IMR-90 (cell line): ENCODE measurements around the gene INTS6L. TPM values are rescaled to one million over a fixed set of nuclear protein-coding genes. Genes with fewer than 3 reads are reported as not detected.

ENCODE experiments used
- ATAC-seq: fragments of 200-7000 bp; cut with Tn5 transposase; 2 replicates; pipeline ENCODE4 v1.9.1; 2020; ENCODE audit warnings: low read depth, mild to moderate bottlenecking, moderate library complexity
- BruUV-seq: library from RNA; stranded (reverse); fragments of 400-500 nt; replicated peaks from 2 replicates; lab custom pipeline; 2021; lab: Mats Ljungman, UMichigan
- CTCF ChIA-PET: fragments of 300-600 bp; formaldehyde crosslinking; extraction: SDS; loops from one replicate; lab custom pipeline; 2021; ENCODE audit warnings: antibody characterized with exemption; lab: Yijun Ruan, JAX
- POLR2A ChIA-PET: fragments of 300-600 bp; sonication (Branson Sonifier 250); formaldehyde crosslinking; loops from one replicate; lab custom pipeline; 2022; ENCODE audit warnings: antibody characterized with exemption; ENCODE audit not compliant: unreplicated experiment; lab: Charles Lee
- DNase-seq: peaks from one replicate; pipeline ENCODE4 v3.0.0; 2013
- H2AFZ ChIP-seq: replicated peaks from 2 replicates; pipeline ENCODE3; 2013; ENCODE audit warnings: low read length, mild to moderate bottlenecking; ENCODE audit not compliant: poor library complexity
- H2AK5ac ChIP-seq: 2 replicates; pipeline ENCODE4 v1.6.1; 2013; ENCODE audit warnings: low read depth, low read length, inconsistent platforms
- H2AK9ac ChIP-seq: replicated peaks from 2 replicates; pipeline ENCODE3; 2013; ENCODE audit warnings: mild to moderate bottlenecking, low read depth, low read length, moderate library complexity; ENCODE audit not compliant: poor library complexity
- H2BK120ac ChIP-seq: 2 replicates; pipeline ENCODE4 v1.6.1; 2013; ENCODE audit warnings: low read depth, low read length, inconsistent platforms
- H2BK15ac ChIP-seq: 3 replicates; pipeline ENCODE4 v1.6.1; 2013; ENCODE audit warnings: low read depth, low read length, inconsistent platforms
- H2BK20ac ChIP-seq: 2 replicates; pipeline ENCODE4 v1.6.1; 2013; ENCODE audit warnings: low read depth, mild to moderate bottlenecking, inconsistent platforms, low read length, moderate library complexity
- H2BK5ac ChIP-seq: 2 replicates; pipeline ENCODE4 v1.6.1; 2013; ENCODE audit warnings: mild to moderate bottlenecking, low read depth, low read length, inconsistent platforms; ENCODE audit not compliant: poor library complexity, severe bottlenecking
- H3K14ac ChIP-seq: replicated peaks from 2 replicates; pipeline ENCODE4 v1.6.1; 2013; ENCODE audit warnings: low read depth, low read length, inconsistent platforms
- H3K18ac ChIP-seq: 2 replicates; pipeline ENCODE4 v1.6.1; 2013; ENCODE audit warnings: low read depth, low read length, control low read depth
- H3K23ac ChIP-seq: 2 replicates; pipeline ENCODE4 v1.6.1; 2013; ENCODE audit warnings: low read depth, low read length, inconsistent platforms
- H3K27ac ChIP-seq: 2 replicates; pipeline ENCODE4 v1.5.1; 2013; ENCODE audit warnings: mild to moderate bottlenecking, control low read depth, low read length; ENCODE audit not compliant: insufficient read depth
- H3K27me3 ChIP-seq: 2 replicates; pipeline ENCODE4 v1.6.1; 2013; ENCODE audit warnings: low read length; ENCODE audit not compliant: control insufficient read depth, insufficient read depth
- H3K36me3 ChIP-seq: 2 replicates; pipeline ENCODE4 v1.6.1; 2013; ENCODE audit warnings: low read length, mixed read lengths; ENCODE audit not compliant: control insufficient read depth, insufficient read depth
- H3K4ac ChIP-seq: 2 replicates; pipeline ENCODE4 v1.6.1; 2013; ENCODE audit warnings: low read depth, low read length, inconsistent platforms
- H3K4me1 ChIP-seq: 2 replicates; pipeline ENCODE4 v1.6.1; 2013; ENCODE audit warnings: low read length, mixed read lengths; ENCODE audit not compliant: control insufficient read depth, insufficient read depth
- H3K4me2 ChIP-seq: 2 replicates; pipeline ENCODE4 v1.6.1; 2013; ENCODE audit warnings: low read depth, mild to moderate bottlenecking, control low read depth, low read length, moderate library complexity
- H3K4me3 ChIP-seq: 2 replicates; pipeline ENCODE4 v1.5.1; 2013; ENCODE audit warnings: low read depth, mild to moderate bottlenecking, control low read depth, low read length, moderate library complexity; ENCODE audit not compliant: insufficient read depth
- H3K56ac ChIP-seq: 2 replicates; pipeline ENCODE4 v1.6.1; 2013; ENCODE audit warnings: low read length, inconsistent platforms; ENCODE audit not compliant: insufficient read depth; ENCODE audit errors: extremely low read depth
- H3K79me1 ChIP-seq, 2 experiments: 2 replicates each; pipeline ENCODE4 v1.6.1; 2013; ENCODE audit warnings: low read length in 2 of 2, inconsistent platforms in 1 of 2, low read depth in 1 of 2
- H3K9ac ChIP-seq: 2 replicates; pipeline ENCODE4 v1.6.1; 2013; ENCODE audit warnings: low read depth, low read length, control low read depth
- H3K9me1 ChIP-seq: 2 replicates; pipeline ENCODE4 v1.6.1; 2013; ENCODE audit warnings: low read length, inconsistent platforms; ENCODE audit not compliant: insufficient read depth
- H3K9me3 ChIP-seq: 2 replicates; pipeline ENCODE4 v1.6.1; 2013; ENCODE audit warnings: low read length; ENCODE audit not compliant: control insufficient read depth, insufficient read depth
- H4K20me1 ChIP-seq: 2 replicates; pipeline ENCODE4 v1.6.1; 2013; ENCODE audit warnings: low read length, inconsistent platforms; ENCODE audit not compliant: insufficient read depth
- H4K5ac ChIP-seq: 2 replicates; pipeline ENCODE4 v1.6.1; 2013; ENCODE audit warnings: mild to moderate bottlenecking, low read depth, low read length, control low read depth
- H4K8ac ChIP-seq, 2 experiments: 2 replicates each; pipeline ENCODE4 v1.6.1; 2013; ENCODE audit warnings: low read depth in 2 of 2, low read length in 2 of 2, control low read depth in 1 of 2, inconsistent platforms in 1 of 2
- H4K91ac ChIP-seq: 2 replicates; pipeline ENCODE4 v1.6.1; 2013; ENCODE audit warnings: low read depth, low read length, inconsistent platforms; ENCODE audit not compliant: insufficient read depth
- BHLHE40 ChIP-seq: fragments of 150-350 bp; IDR thresholded peaks from 2 replicates; pipeline ENCODE4 v1.6.1; 2016; ENCODE audit warnings: mild to moderate bottlenecking, low read depth, low read length
- ELK1 ChIP-seq: fragments of 150-350 bp; IDR thresholded peaks from 2 replicates; pipeline ENCODE4 v1.6.1; 2016; ENCODE audit warnings: low read depth, mild to moderate bottlenecking, low read length, moderate library complexity, borderline replicate concordance
- FOS ChIP-seq: fragments of 150-350 bp; IDR thresholded peaks from 2 replicates; pipeline ENCODE4 v1.6.1; 2016; ENCODE audit warnings: low read depth, low read length
- MXI1 ChIP-seq: IDR thresholded peaks from 2 replicates; pipeline ENCODE4 v1.6.1; 2012; ENCODE audit warnings: low read depth, mild to moderate bottlenecking, low read length, moderate library complexity, borderline replicate concordance
- NFE2L2 ChIP-seq: fragments of 150-350 bp; IDR thresholded peaks from 2 replicates; pipeline ENCODE4 v1.6.1; 2016; ENCODE audit warnings: low read depth, mild to moderate bottlenecking, low read length
- RCOR1 ChIP-seq: IDR thresholded peaks from 2 replicates; pipeline ENCODE4 v1.6.1; 2012; ENCODE audit warnings: mild to moderate bottlenecking, low read length, improper control_type of control experiment; ENCODE audit not compliant: insufficient replicate concordance
- SMC3 ChIP-seq: fragments of 150-350 bp; IDR thresholded peaks from 2 replicates; pipeline ENCODE4 v1.6.1; 2016; ENCODE audit warnings: low read depth, mild to moderate bottlenecking, antibody characterized with exemption, low read length, moderate library complexity
- USF2 ChIP-seq: fragments of 150-350 bp; IDR thresholded peaks from 2 replicates; pipeline ENCODE4 v1.6.1; 2017; ENCODE audit warnings: mild to moderate bottlenecking, antibody characterized with exemption, low read length, low read depth
- WGBS, 2 experiments: methylation state at CpG; one replicate each; pipeline versions ENCODE4 v1.1.5 to v1.1.7; 2013; ENCODE audit warnings: missing lambda C conversion rate in 2 of 2; ENCODE audit not compliant: insufficient read length in 1 of 2; ENCODE audit errors: extremely low coverage in 2 of 2; 5-methylcytosine and 5-hydroxymethylcytosine counted together
- dilution Hi-C: fragments of 300-500 bp; cut with HindIII; formaldehyde crosslinking; loops from one replicate; pipeline ENCODE4 v1.14.3; 2018; ENCODE audit warnings: low sequenced_read_pairs; ENCODE audit not compliant: unreplicated experiment
- in situ Hi-C: fragments of 300-500 bp; cut with MboI; formaldehyde crosslinking; loops from 3 replicates; pipeline ENCODE4 v1.14.3; 2019; ENCODE audit warnings: low sequenced_read_pairs, inconsistent platforms, mixed read lengths
- intact Hi-C: fragments of 100-400 bp; cut with micrococcal nuclease; formaldehyde crosslinking; loops from 2 replicates; pipeline ENCODE4 v1.10.0; 2022
- polyA plus RNA-seq, 3 experiments: library from polyadenylated mRNA; depleted of rRNA; stranded (reverse); fragments of >200 nt; gene quantifications; 2 replicates each; pipeline ENCODE4 v1.2.3, GENCODE V29; 2012; ENCODE audit warnings: low replicate concordance in 1 of 3
- total RNA-seq: library from RNA; depleted of rRNA; stranded (reverse); fragments of >200 nt; gene quantifications from 2 replicates; pipeline ENCODE4 v1.2.3, GENCODE V29; 2012

The INTS6L gene
- total and polyA plus RNA-seq, 2 of the 4 experiments (the other 2 are of a cell fraction): 2.7 to 5.1 TPM

GRCh38 chrX:135535077-135535940, 14.8 kb downstream of the INTS6L start:
- no peak overlapping the region for H2BK5ac ChIP-seq
- no peaks in the 10 kb centered on the region for H3K36me3 ChIP-seq
- no TSS peak for BruUV-seq
- H3K9me3 ChIP-seq: no peaks in the 10 kb centered on the region
- H2AK5ac ChIP-seq: no peak overlapping the region
- no peak for ATAC-seq
- intact Hi-C loops (no loop called here), in situ Hi-C loops (no loop called here), dilution Hi-C loops (no loop called here)
- H2BK15ac ChIP-seq: no peak overlapping the region
- H3K4ac ChIP-seq: no peak overlapping the region
- H3K4me1 ChIP-seq: no peaks in the 10 kb centered on the region
- TF ChIP-seq RCOR1 (no peak), SMC3 (no peak), MXI1 (no peak), USF2 (no peak), ELK1 (no peak), BHLHE40 (no peak), FOS (no peak), NFE2L2 (no peak)
- no peak overlapping the region for H2AK9ac ChIP-seq
- H3K9ac ChIP-seq: no peak overlapping the region
- no peaks in the 10 kb centered on the region for H3K9me1 ChIP-seq
- no peak overlapping the region for H4K8ac ChIP-seq
- no peak overlapping the region for H3K56ac ChIP-seq
- H2BK120ac ChIP-seq: no peak overlapping the region
- no peak overlapping the region for H3K18ac ChIP-seq
- no CpG with 5 or more reads among the region's 1 CpG for WGBS, 2 experiments
- no peak for DNase-seq
- H3K4me3 ChIP-seq: no peak overlapping the region
- H2AFZ ChIP-seq: no peak overlapping the region
- CTCF ChIA-PET: no interaction called here
- no peak overlapping the region for H3K4me2 ChIP-seq
- H3K79me1 ChIP-seq: no peaks in the 10 kb centered on the region
- no peak overlapping the region for H4K91ac ChIP-seq
- POLR2A ChIA-PET: no interaction called here
- no peak overlapping the region for H3K23ac ChIP-seq
- no peak overlapping the region for H2BK20ac ChIP-seq
- no peak overlapping the region for H3K27ac ChIP-seq
- no peak overlapping the region for H3K14ac ChIP-seq
- H3K27me3 ChIP-seq: no peaks in the 10 kb centered on the region
- no peaks in the 10 kb centered on the region for H4K20me1 ChIP-seq
- H4K5ac ChIP-seq: no peak overlapping the region
